HG03571 (cell line): ENCODE measurements around the gene PIERCE2.
"Not testable (repeated sequence)": the region's sequence is repeated elsewhere in the genome, so short reads cannot be mapped to it uniquely, and the experiment has no call there.

ENCODE experiments used
- ATAC-seq: cut with Tn5 transposase; IDR thresholded peaks from one replicate; pipeline ENCODE4 v1.9.1; 2021; ENCODE audit not compliant: unreplicated experiment

The PIERCE2 gene, protein sequence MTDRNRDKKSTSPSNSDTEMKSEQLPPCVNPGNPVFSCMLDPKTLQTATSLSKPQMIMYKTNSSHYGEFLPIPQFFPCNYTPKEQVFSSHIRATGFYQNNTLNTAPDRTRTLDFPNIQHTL

DNA sequence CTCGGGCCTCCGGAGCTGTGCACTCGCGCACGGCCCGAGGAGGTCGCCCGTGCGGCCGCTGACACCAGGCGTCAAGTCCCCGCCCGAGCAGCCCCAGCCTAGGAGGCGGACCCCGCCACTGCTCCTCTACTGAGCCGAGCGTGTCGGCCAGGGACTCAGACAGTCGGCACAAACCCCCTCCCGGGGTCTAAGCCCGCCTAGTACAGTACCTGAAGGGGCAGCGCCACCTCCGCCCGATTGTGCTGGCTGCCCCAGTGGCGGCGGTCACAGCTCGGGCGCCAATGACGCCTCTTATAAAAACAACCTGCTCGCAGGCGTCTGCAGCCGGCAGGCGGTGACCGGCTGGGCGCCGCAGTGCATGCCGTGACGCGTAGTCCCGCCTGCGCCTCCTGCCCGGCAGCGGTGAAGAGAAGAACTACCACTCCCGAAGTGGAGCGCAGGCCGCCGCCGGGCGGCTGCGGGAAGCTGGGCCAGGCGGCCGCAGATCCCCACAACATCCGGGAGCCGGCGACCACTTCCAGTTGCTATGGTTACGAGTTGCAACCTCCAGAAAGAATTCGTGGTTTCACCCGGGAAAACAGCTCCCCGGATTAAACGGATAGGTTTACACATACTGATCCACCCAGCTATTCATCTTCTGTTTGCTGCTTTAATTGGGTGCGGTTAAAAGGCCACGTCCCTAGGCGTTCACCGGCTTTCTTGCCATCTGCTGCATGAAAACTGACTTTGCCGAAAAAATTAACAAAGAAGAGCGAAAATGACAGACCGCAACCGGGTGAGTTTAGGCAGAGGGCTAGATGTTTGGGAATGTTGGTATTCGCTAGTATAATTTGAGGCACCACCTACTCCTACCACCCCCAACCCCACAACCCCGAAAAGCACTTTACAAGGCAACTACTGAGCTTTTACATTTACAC lies at the start of gene PIERCE2, which contains the start of gene CCPG1:
TSS of gene PIERCE2 (plus strand) at position 484 of the 917 bp plus-strand sequence. CDS start at position 758, 274 bp downstream.
TSS of gene CCPG1 (minus strand) at position 348 of the 917 bp plus-strand sequence. CDS start 18,935 bp downstream, outside the sequence.
- ATAC-seq, result peak; percentile 94

GRCh38 chr15:55360256-55360655 lies 48.0 kb upstream of the PIERCE2 start:
- ATAC-seq, result no peak

DNA sequence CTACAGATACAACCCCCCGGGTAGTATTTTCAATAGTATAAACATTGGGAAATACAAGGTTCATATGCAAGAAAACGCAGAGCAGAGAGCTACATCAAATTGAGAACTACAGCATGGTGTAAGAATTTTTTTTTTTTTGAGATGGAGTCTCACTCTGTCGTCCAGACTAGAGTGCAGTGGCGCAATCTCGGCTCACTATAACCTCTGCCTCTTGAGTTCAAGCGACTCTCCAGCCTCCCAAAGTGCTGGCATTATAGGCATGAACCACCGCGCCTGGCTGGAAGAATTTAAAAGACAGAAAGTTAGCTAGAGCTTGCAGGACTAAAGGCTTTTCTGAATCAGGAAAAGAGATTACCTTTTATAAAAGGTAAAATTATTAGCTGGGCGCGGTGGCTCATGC lies 47.2 kb upstream of the PIERCE2 start:
- ATAC-seq, result no peak

DNA sequence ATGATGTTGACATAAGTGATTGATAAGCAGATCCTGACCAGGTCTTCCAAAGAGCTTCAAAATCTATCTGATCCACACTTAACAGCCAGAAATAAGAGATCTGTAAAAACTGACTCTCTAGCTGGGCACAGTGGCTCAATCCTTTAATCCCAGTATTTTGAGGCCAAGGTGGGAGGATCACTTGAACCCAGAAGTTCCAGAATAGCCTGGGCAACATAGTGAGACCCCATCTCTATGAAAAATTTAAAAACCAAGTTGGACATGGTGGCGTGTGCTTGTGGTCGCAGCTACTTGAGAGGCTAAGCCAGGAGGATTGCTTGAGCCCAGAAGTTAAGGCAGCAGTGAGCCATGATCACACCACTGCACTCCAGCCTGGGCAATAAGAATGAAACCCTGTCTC lies 45.7 kb upstream of the PIERCE2 start:
- ATAC-seq, result no peak

DNA sequence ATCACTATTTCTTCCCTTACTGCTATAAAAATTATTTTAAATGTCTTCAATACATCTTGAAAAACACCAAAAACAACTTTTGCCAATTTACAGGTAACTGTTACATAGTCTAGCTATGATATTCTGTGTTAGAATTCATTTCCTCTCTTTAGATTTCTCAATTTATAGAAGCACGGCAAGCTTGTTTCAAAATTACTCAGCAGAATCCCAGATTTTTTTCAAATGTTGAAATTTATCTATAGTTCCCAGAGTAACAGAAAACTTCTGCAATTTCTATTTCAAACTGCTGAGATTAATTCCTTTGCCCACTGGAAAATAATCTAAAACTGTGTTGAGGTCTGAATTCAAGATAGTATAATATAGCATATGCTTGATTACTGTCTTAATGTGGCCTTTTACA lies 41.3 kb upstream of the PIERCE2 start:
- ATAC-seq, result no peak

DNA sequence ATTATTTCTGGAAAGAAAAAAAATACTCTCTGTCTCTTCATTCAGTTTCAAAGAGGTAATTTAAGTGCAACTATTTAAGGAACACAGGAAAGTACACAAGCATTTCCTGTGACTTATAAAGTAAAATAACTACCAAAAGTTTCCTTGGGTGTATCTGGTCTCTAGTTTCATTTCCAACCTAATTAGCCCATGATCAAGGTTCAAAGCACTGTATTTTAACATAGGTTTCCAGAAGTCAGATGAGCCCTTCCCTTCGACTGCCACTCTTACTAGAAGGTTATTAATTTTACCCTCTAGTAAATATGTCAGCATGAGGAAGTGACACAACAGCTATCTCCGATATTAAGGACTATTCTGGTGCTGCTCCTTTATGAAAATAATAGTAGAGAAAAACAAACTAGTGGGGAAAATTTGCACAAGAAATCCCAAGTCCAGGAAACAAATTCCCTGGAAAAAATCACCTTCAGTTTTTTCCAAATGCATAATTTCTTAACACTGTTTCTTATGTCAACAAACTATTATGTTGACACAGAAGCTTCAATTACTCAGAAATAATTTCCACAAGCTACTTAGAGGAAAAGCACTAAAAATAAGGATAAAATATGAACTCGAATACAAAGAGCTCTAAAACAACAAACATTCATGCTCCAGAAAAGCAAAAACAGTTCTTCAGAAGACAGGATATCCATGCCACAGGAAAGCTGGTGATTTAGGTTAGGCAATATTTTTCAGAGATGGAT lies 35.4 kb upstream of the PIERCE2 start:
- peak; percentile 51 for ATAC-seq

DNA sequence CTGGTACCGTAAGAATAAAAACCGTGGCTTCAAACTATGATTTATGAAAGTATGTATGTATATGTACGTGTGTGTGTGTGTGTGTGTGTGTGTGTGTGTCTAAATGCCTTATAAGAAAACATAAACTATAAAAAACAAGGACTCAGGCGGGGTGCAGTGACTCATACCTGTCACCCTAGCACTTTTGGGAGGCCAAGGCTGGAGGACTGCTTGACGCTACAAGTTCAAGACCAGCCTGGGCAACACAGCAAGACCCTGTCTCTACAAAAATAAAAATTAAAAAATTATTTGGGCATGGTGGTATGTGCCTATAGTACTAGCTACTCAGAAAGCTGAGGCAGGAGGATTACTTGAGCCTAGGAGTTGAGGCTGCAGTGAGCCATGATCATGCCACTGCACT lies 29.2 kb upstream of the PIERCE2 start:
- ATAC-seq, result no peak

- ATAC-seq, result no peak
These were observed 26.7 kb upstream of the PIERCE2 start for GRCh38 chr15:55381595-55381994.

DNA sequence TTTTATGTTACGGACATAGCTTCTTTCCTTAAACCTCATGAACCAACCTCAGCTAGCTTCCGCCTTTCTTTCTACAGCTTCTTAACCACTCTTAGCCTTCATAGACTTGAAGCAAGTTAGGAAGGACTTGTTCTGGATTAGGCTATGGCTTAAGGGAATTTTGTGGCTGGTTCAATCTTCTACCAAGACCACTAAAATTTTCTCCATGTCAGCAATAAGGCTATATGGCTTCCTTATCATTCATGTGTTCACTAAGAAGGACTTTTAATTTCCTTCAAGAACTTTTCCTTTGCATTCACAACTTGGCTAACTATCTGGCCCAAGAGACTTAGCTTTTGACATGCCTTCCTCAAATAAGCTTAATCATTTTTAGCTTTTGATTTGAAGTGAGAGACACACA lies 24.6 kb upstream of the PIERCE2 start:
- ATAC-seq, result no peak

DNA sequence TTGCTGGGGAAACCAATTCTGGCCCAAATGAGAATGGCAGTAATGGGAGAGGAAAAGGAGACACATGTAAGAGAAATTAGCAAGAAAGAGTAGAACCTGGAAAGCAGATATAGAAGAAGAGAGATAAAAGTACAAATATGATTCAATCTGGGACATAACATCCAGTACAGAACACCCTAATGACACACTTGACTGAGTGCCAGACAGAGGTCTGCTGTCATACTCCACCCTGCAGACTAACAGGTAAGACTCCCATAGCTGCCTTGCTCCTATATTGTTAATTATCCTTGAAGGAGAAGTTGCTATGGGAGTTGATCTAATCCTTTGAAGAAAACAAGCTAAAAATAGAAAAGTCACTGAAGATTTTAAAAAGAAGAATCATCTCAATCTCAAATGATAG lies 21.3 kb upstream of the PIERCE2 start:
- ATAC-seq, result no peak

DNA sequence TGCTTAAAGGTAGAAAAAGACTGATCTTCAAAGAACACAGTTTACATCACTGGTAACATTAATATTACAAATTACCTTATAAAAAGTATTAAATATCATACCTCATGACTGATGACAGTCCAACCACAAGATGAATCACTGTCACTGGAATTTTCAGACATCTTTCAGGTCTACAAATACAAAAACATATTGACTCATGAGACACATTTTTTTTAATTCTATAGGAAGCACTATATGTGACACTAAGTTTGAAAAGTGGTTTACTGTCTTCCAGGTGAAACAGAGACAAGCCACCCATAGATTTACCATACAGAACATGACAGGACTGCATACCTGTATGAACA lies 19.1 kb upstream of the PIERCE2 start:
- ATAC-seq, result no peak

DNA sequence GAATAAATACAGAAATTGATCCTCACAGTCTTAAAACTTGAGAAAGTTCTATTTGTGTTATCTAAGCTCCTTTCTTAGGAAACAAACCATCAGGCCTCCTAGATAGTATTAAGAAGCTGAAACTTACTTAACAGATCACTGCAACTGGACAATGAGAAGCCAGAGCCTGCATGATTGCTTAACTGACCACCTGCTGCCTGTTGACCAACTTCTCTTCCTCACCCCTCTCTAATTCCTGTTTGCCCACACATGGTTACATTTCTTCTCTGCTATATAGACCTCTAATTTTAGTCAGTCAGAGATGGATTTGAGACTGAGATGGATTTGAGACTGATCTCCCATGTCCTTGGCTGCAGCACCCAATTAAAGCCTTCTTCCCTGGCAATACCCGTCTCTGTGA lies 13.6 kb upstream of the PIERCE2 start:
- no peak for ATAC-seq

GRCh38 chr15:55398243-55398642 lies 10.1 kb upstream of the PIERCE2 start:
- no peak for ATAC-seq

- ATAC-seq, result not testable (repeated sequence)
These were observed 8.2 kb upstream of the PIERCE2 start for GRCh38 chr15:55400050-55400449.

DNA sequence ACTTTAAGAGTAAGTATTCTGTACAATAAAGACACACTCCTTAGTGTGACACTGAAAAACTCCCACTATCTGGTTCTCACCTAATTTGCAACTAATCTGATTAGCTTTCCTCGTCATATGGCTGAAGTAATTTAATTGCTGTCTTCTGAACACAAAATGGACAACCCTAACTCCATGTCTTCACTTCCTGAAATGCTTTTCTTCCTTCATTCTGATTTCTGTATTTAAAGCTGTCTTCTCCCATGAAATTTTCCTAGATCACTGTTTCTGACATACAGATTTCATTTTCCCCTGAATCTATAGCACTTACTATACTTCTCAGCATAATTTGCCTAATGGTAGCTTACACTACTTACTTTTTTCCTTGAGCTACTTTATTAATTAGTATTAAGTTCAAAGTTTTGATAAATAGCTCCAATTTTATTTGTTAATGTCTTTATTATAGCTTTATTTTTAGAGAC lies 6.5 kb upstream of the PIERCE2 start:
- ATAC-seq, result no peak

- ATAC-seq, result no peak
These were observed 5.6 kb upstream of the PIERCE2 start for GRCh38 chr15:55402707-55403106.

- no peak for ATAC-seq
These were observed 4.8 kb upstream of the PIERCE2 start for GRCh38 chr15:55403531-55403930.

DNA sequence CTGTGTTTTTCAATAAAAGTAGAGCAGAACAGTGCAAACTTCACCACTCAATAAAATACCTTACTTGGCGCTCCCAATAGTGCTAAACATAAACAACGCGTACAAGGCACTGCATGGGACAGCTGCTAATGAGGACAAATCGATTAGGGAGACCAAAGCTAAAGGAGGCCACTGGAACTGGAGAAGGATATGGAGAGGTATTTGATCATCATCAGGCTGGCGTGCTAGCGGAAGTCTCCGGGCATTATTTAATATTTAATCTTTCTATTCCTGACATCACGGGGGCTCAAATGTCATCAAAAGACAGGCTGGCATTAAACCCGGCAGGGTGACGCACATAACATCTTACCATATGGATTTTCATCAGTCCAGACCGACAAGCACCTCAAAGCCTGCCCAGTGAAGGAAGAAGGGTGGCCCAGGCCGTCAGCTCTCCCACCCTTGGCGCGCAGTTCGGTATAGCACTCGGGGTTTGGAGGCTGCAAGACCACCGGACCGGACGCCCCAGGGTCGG lies 740 bp upstream of the PIERCE2 start:
- no peak for ATAC-seq

DNA sequence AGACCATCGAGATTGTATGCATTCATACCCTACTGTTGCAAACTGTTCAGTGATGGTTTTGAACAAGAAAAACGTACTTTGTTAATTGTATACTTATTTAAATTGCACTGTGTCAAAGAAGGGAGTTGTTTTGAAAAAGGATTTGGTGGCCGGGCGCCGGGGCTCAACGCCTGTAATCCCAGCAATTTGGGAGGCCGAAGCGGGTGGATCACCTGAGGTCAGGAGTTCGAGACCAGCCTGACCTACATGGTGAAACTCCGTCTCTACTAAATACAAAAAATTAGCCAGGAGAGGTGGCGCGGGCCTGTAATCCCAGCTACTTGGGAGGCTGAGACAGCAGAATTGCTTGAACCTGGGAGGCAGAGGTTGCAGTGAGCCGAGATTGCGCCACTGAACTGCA lies 681 bp downstream of the PIERCE2 start:
- ATAC-seq, result not testable (repeated sequence)

DNA sequence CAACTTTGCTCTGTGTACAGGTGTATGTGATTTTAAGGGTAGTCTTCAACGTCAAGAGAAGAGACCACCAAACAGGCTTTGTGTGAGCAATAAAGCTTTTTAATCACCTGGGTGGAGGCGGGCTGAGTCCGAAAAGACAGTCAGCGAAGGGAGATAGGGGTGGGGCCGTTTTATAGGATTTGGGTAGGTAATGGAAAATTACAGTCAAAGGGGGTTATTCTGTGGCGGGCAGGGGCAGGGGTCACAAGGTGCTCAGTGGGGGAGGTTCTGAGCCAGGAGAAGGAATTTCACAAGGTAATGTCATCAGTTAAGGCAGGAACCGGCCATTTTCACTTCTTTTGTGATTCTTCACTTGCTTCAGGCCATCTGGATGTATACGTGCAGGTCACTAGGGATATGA lies 9.4 kb downstream of the PIERCE2 start:
- ATAC-seq, result not testable (repeated sequence)

DNA sequence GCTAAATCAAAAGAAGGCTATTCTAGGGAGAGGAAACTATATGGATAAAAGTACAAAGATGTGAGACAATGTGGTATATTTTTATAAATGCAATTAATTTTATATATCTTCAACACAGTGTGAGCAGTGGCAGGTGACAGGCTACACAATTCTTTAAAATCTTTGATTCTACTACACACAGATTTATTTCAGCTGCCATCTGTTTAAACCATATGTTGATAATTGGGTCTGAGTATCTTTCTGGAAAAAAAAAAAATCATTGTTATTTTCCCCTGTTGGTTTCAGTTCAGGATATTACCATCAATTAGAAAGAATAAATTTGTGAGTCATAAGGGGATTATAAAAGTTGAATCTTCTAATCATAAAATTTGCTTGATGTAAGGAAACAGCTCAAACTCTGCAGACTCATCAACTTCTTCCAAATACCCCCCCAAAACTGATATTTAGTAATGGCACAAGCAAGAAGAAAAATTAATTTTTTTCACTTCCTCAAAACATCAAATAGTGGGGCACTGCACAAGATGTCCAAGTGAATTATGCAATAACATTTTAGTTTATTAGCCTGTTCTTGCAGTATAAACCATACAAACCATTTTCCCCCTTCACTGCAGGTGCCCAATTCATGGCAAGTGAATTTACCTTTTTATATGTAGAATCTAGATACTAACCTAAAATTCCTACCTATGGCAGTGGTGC lies 12.0 kb downstream of the PIERCE2 start:
- ATAC-seq, result no peak
